GM11168 (cell line): ENCODE results near the gene ZFAND2B.

Experiments used
- in situ Hi-C: fragments of 300-500 bp; cut with MboI; formaldehyde crosslinking; loops from one replicate; pipeline ENCODE4 v1.12.0; 2022; ENCODE audit warnings: low sequenced_read_pairs; ENCODE audit not compliant: unreplicated experiment

The ZFAND2B gene, protein sequence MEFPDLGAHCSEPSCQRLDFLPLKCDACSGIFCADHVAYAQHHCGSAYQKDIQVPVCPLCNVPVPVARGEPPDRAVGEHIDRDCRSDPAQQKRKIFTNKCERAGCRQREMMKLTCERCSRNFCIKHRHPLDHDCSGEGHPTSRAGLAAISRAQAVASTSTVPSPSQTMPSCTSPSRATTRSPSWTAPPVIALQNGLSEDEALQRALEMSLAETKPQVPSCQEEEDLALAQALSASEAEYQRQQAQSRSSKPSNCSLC

GRCh38 chr2:219206328-219207133 lies at the start of gene ZFAND2B:
Gene ZFAND2B, plus strand, starts transcription at chr2:219206782. Its CDS starts 206 bp downstream, at chr2:219206988.
- in situ Hi-C loops, result no loop called here

- in situ Hi-C loops, result no loop called here
These were observed 49.2 kb upstream of the ZFAND2B start for GRCh38 chr2:219157396-219157795.

- in situ Hi-C loops, result no loop called here
These were observed 48.6 kb upstream of the ZFAND2B start for GRCh38 chr2:219158025-219158424.

DNA sequence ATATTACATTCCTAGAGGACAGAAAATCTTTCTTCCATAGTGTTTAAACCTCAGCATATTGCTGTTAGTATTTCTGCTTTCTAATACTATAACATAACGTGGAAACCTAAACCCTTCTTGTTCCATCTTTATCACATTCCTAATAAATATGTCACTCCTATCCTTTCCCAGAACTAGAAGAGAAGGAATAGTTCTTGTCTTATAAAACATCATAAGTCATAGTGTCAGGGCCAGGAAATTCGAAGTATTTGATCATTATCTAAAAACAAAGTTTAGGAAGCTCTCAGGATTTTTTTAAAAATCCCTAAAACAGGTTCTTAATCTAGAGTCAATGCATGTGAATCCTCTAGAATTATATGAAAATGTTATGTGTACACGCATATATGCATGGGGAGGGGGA lies 48.0 kb upstream of the ZFAND2B start:
- in situ Hi-C loops, result no loop called here

DNA sequence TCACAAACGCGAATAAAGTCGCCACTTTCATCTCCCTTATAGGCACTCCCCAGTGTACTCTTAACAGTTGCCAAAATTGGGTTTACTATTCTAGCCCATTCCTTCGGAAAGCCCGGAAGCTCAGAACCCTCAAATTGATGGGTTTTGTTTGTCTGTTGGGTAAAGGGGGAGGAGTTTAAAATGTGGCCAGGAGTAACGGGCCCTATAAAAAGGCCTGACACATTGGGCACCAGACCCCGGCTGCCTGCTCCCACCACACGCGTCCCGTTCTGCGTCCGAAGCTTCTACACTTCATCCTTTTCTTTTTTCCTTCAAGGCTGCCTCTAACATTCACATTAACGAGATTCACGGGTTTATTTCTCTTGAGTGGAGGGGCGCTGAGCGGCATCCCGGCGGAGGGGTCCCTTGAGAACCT lies 46.8 kb upstream of the ZFAND2B start:
- in situ Hi-C loops, result no loop called here

DNA sequence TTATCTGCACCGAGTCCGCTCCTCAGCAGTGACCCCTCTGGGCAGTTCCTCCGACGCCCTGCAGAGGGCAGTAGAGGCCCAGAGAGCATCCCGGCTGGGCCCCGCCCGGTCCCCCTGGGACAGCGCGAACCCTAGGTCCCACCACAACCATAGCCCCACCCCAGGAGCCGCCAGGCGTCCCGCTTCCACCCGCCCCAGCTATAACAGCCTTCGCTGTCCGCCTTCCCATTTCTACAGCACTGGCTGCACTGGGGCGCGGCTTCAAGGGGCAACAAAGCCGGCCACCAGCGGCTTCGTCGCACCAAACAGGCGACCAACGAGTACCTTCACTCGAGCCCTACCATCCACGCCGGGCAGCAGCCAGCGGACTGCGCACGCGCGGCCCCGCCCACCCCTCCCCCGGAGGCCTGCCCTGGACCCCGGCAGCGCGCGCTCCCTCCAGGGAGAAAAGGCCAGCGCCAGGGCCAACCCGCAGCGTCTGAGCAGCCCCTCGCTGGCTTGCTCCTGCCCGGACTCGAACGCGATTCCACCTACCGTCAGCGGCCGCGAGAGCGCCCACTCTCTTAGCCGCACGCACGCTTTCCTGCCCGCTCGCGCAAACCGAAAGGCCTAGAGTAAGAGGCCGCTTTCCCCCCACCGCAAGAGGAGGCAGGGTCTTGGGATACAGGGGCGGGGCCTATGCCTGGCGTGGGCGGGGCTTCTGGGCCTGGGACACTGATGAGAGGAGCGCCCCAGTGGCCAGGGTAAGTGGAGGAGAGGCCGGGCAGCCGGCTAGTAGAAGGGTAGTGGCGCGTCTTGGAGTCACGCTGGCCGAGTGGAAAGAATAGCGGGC lies 46.2 kb upstream of the ZFAND2B start, which contains the start of gene NHEJ1:
Gene NHEJ1 (minus strand): TSS at position 630 of the 832 bp plus-strand sequence. CDS start 2,453 bp downstream, outside the sequence.
- in situ Hi-C loops, result no loop called here

GRCh38 chr2:219161097-219161496 lies 45.5 kb upstream of the ZFAND2B start:
- in situ Hi-C loops, result no loop called here

DNA sequence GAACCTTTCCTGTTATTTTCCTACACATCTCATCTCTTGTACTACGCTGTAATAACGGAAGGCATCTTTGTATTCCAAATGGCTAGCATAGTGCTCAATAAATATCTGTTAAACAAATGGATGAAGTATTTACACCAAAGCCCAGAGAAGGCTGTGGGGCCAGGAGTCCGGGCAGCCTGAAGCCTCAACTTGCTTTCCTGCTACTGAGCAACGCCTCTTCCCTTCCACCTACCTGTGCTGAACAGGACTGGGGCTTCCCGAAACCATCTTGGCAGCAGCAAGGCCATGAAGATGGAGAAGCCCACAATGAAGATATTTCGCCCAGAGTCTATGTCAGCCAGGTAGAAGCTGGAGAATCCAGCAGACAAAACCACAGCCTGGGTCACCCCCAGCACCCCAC lies 43.4 kb upstream of the ZFAND2B start:
- in situ Hi-C loops, result no loop called here

DNA sequence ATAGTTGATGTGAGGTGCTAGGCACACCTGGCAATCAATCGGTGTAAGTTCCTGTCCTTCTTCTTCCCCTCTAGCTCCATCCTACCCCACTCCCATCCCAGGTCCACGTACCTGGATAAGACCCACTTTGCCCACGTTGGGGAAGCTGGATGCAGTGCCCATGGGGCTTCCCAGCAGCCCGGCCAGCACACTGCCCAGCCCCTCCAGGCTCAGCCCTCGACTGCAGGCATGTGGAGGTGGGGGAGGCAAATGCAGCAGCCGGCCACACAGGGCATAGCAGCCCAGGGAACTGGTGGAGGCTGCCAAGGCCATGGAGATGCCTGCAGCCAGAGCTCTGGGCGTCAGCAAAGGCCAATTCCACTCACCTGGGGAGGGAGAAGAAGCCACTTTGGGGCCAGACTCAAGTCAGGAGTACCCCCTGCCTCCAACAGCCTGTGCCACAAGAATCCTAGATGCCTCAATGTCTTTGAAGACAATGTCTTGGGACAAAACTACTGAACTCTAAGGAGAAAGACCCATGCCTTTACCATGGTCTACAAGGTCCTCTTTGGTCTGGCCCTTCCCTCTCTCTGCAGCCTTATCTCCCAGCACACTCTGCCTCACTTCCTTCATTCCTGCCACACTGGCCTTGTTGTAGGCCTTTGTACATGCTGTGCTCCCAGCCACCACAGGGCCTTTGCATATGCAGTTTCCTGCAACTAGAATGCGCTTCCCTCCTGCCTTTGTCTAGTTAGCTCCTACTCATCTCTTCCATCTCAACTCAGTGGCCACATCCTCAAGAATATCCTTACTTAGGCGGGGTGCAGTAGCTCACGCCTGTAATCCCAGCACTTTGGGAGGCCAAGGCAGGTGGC lies 41.3 kb upstream of the ZFAND2B start:
- in situ Hi-C loops, result no loop called here

GRCh38 chr2:219167997-219168396 lies 38.6 kb upstream of the ZFAND2B start:
- in situ Hi-C loops, result no loop called here

DNA sequence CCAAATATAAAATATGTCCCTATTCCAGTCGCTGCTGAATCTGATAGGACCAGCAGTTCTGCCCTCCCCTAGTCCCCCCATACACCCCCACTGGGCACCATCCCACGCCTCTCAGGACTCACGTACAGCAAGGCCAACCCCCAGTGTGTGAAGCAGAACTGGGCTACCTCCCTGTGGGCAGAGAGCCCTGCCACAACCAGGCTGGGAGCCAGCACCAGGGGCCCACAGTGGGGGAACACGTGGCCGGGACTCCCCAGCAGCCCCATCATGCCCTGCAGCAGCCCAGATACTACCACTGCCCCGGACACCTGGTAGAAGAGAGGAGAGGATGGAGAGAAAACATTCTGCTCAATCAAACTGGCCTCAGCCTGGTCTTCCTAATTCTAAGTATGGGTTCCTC lies 38.1 kb upstream of the ZFAND2B start:
- in situ Hi-C loops, result no loop called here

DNA sequence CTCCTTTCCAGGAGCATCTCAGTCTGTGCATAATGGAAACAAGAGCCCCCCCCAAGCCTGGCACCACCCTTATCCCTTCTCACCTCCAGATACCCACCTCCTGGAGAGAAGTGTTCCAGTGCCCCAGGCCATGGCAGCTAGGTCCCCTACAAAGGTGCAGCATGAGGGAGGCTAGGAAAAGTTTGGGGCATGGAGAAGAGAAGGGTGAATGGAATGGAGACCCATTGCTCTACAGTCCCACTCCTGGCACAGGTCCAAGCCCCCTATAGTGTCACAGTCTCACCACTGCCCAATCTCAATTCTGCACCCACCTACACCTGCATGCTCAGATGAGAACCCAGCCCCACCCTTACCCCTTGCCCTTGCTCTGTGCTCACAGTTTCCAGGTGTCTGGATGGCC lies 37.6 kb upstream of the ZFAND2B start:
- in situ Hi-C loops, result no loop called here

- in situ Hi-C loops, result no loop called here
These were observed 36.5 kb upstream of the ZFAND2B start, which contains the start of gene SLC23A3 for GRCh38 chr2:219169930-219170654. Gene SLC23A3, minus strand, starts transcription at chr2:219170029. Its CDS starts 45 bp downstream, at chr2:219169984.

GRCh38 chr2:219171231-219171651 lies 35.3 kb upstream of the ZFAND2B start:
- in situ Hi-C loops, result no loop called here

- in situ Hi-C loops, result no loop called here
These were observed 34.1 kb upstream of the ZFAND2B start for GRCh38 chr2:219172231-219173154.

DNA sequence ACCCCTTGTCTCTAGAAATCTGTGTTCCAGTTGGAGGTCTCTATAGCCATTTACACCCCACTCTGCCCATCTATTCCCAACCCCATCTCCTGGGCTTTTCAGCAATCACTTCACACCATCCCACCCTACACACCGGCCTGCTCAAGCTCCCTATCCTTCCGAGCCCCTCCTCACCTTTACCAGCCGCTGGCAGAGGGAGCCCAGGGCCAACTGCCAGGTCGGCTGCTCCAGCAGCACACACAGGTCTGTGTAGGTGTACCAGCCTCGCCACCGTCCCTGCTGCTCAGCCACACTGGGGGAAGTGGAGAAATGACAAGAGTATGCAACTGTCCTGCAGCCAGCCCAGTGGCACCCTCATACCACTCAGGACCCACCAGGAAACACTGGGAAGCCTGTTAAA lies 33.4 kb upstream of the ZFAND2B start:
- in situ Hi-C loops, result no loop called here

DNA sequence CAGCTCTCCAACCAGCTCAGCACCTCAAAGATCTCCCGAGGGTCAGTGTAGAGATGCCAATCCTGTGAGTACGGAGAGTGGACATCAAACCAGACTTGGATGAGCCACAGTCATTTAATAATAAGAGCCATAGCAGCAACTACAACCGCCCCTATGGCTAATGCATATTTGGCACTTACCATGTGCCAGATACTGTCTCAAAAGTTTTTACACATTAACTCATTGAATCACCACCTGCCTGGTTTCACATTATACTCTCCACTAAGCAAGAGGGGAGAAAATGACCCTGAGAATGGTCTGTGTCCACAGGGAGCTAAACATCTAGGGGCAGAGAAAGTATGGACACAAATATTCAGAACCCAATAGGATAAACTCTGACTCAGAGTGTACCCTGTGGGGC lies 32.4 kb upstream of the ZFAND2B start:
- in situ Hi-C loops, result no loop called here

DNA sequence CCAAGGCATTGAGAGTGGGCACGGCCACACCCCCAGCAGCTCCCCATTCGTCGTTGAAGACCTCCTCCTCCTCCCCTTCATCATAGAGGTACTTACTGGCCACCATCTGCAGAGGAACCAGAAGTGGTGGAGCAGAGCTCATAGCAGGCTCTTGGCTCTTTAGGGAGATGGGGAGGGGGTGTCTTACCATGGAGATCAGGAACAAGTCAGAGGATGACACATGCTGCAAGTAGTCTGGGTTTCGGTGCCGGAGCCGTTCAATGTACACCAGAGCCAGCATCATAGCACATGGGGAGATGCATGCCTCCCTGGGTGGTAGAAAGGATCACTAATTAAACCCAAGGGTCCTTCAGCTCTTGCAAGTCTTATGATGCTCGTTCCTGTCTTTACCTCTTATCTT lies 31.8 kb upstream of the ZFAND2B start:
- in situ Hi-C loops, result no loop called here
